HepG2 (cell line): Measurements from ENCODE around the gene UGP2. TPM values are rescaled to one million over a fixed set of nuclear protein-coding genes. Genes with fewer than 3 reads are reported as not detected.

Source experiments
- ARID2 ChIP-seq: sonication (generic); formaldehyde crosslinking; IDR thresholded peaks from 2 replicates; pipeline ENCODE4 v1.8.1; 2022; ENCODE audit warnings: mild to moderate bottlenecking, missing genetic modification reagents, borderline replicate concordance
- ATAD3A ChIP-seq: sonication (generic); formaldehyde crosslinking; IDR thresholded peaks from 2 replicates; pipeline ENCODE4 v1.4.0; 2020; ENCODE audit warnings: missing genetic modification reagents
- CEBPB ChIP-seq: IDR thresholded peaks from 2 replicates; pipeline ENCODE4 v1.6.1; 2011; ENCODE audit warnings: low read depth, low read length, improper control_type of control experiment, borderline replicate concordance
- CHD2 ChIP-seq: IDR thresholded peaks from 2 replicates; pipeline ENCODE4 v1.6.1; 2011; ENCODE audit warnings: low read depth, low read length, improper control_type of control experiment
- HNF1B ChIP-seq: sonication (generic); formaldehyde crosslinking; IDR thresholded peaks from 2 replicates; pipeline ENCODE4 v1.5.1; 2020; ENCODE audit warnings: mild to moderate bottlenecking, moderate library complexity, missing genetic modification reagents
- HNRNPH1 ChIP-seq: fragments of 200-400 bp; formaldehyde crosslinking; optimal IDR thresholded peaks from 2 replicates; pipeline ENCODE3; 2017; ENCODE audit warnings: mild to moderate bottlenecking, low read depth, low read length
- HNRNPLL ChIP-seq: fragments of 200-400 bp; formaldehyde crosslinking; IDR thresholded peaks from 2 replicates; pipeline ENCODE4 v1.6.1; 2017; ENCODE audit warnings: mild to moderate bottlenecking, low read depth, low read length; ENCODE audit not compliant: poor library complexity, severe bottlenecking
- KDM3A ChIP-seq: IDR thresholded peaks from 2 replicates; pipeline ENCODE4 v1.6.1; 2018; ENCODE audit warnings: low read depth, missing compliant biosample characterization
- RCOR2 ChIP-seq: IDR thresholded peaks from 2 replicates; pipeline ENCODE4 v1.6.1; 2016; ENCODE audit warnings: missing biosample characterization, missing genetic modification reagents
- ZBTB7A ChIP-seq: sonication (generic); formaldehyde crosslinking; IDR thresholded peaks from 2 replicates; pipeline ENCODE4 v1.8.0; 2022; ENCODE audit warnings: mild to moderate bottlenecking, missing genetic modification reagents
- ZNF124 ChIP-seq: sonication (generic); formaldehyde crosslinking; IDR thresholded peaks from 2 replicates; pipeline ENCODE4 v1.4.0; 2020; ENCODE audit warnings: missing genetic modification reagents
- ZNF24 ChIP-seq: fragments of 450-650 bp; IDR thresholded peaks from 2 replicates; pipeline ENCODE4 v1.6.1; 2017; ENCODE audit warnings: antibody characterized with exemption, mild to moderate bottlenecking
- ZNF296 ChIP-seq: sonication (generic); formaldehyde crosslinking; conservative IDR thresholded peaks from 2 replicates; pipeline ENCODE4 v1.5.0; 2020; ENCODE audit warnings: mild to moderate bottlenecking, missing genetic modification reagents
- ZNF441 ChIP-seq: sonication (generic); formaldehyde crosslinking; IDR thresholded peaks from 2 replicates; pipeline ENCODE4 v1.7.0; 2021; ENCODE audit warnings: missing genetic modification reagents, borderline replicate concordance
- ZNF546 ChIP-seq: sonication (generic); formaldehyde crosslinking; conservative IDR thresholded peaks from 2 replicates; pipeline ENCODE4 v1.8.1; 2023; ENCODE audit warnings: mild to moderate bottlenecking, missing genetic modification reagents
- ZNF792 ChIP-seq: IDR thresholded peaks from 2 replicates; pipeline ENCODE4 v1.6.1; 2016
- polyA plus RNA-seq, 8 experiments: library from polyadenylated mRNA; depleted of rRNA in 3 of 8; stranded (reverse) in 7 of 8; unstranded in 1 of 8; fragments of >200 nt; fragmentation: Illumina TruSeq in 4 of 8; extraction: Trizol in 4 of 8; gene quantifications; 2 replicates each; pipeline versions ENCODE4 v1.2.1 to v1.2.3, GENCODE V29; 2011 to 2016; ENCODE audit warnings: low read depth in 4 of 8, missing spikeins in 1 of 8, mixed read lengths in 1 of 8; ENCODE audit not compliant: insufficient read depth in 1 of 8
- total RNA-seq, 5 experiments: library from RNA; depleted of rRNA; stranded (reverse); fragments of >200 nt; fragmentation: Illumina TruSeq; extraction: Trizol; gene quantifications; 2 replicates each; pipeline ENCODE4 v1.2.3, GENCODE V29; 2016; ENCODE audit warnings: low read depth in 1 of 5
- TF ChIP-seq, protein P1 (sequence below): sonication (generic); formaldehyde crosslinking; IDR thresholded peaks from 2 replicates; pipeline ENCODE4 v1.5.0; 2020; ENCODE audit warnings: missing genetic modification reagents
- TF ChIP-seq, protein P2 (sequence below): sonication (generic); formaldehyde crosslinking; IDR thresholded peaks from 2 replicates; pipeline ENCODE4 v1.4.0; 2020; ENCODE audit warnings: missing genetic modification reagents
- TF ChIP-seq, protein P3 (sequence below): sonication (generic); formaldehyde crosslinking; IDR thresholded peaks from 2 replicates; pipeline ENCODE4 v1.4.0; 2020; ENCODE audit warnings: missing genetic modification reagents

The UGP2 gene
- total and polyA plus RNA-seq, 2 of the 13 experiments (the other 11 are each of a cell fraction or from before 2014, with no cell fraction given): 96.0 to 134 TPM

GRCh38 chr2:63819765-63820717 lies 21.7 kb upstream of the UGP2 start (continued):
- TF ChIP-seq, protein P1, sequence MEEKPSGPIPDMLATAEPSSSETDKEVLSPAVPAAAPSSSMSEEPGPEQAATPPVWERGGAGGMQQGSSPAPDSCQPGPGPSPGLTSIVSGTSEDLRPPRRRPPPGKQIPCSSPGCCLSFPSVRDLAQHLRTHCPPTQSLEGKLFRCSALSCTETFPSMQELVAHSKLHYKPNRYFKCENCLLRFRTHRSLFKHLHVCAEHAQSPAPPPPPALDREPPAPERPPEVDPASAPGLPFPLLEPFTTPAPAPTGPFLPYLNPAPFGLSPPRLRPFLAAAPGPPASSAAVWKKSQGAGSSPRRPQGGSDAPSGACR (CRISPR knock-in tag): peak; percentile 57; the same call in 1 of the 2 replicates
- TF ChIP-seq ZBTB7A (CRISPR knock-in tag) (no peak), ZNF441 (CRISPR knock-in tag) (peak; percentile 77; the same call in 1 of the 2 replicates), KDM3A (peak; percentile 74; the same call in 1 of the 2 replicates), HNRNPLL (no peak), ZNF546 (CRISPR knock-in tag) (no peak), RCOR2 (CRISPR knock-in tag) (peak; percentile 81), HNRNPH1 (no peak), ZNF124 (peak; percentile 43; the same call in 1 of the 2 replicates), HNF1B (CRISPR knock-in tag) (peak; percentile 96), ZNF24 (no peak), ZNF296 (CRISPR knock-in tag) (no peak), ATAD3A (CRISPR knock-in tag) (no peak), CHD2 (no peak), ZNF792 (CRISPR knock-in tag) (peak; percentile 93), ARID2 (CRISPR knock-in tag) (no peak; the same call in 1 of the 2 replicates), CEBPB (peak; percentile 85)
- TF ChIP-seq, protein P2, sequence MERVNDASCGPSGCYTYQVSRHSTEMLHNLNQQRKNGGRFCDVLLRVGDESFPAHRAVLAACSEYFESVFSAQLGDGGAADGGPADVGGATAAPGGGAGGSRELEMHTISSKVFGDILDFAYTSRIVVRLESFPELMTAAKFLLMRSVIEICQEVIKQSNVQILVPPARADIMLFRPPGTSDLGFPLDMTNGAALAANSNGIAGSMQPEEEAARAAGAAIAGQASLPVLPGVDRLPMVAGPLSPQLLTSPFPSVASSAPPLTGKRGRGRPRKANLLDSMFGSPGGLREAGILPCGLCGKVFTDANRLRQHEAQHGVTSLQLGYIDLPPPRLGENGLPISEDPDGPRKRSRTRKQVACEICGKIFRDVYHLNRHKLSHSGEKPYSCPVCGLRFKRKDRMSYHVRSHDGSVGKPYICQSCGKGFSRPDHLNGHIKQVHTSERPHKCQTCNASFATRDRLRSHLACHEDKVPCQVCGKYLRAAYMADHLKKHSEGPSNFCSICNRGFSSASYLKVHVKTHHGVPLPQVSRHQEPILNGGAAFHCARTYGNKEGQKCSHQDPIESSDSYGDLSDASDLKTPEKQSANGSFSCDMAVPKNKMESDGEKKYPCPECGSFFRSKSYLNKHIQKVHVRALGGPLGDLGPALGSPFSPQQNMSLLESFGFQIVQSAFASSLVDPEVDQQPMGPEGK: peak; percentile 97
- TF ChIP-seq, protein P3, sequence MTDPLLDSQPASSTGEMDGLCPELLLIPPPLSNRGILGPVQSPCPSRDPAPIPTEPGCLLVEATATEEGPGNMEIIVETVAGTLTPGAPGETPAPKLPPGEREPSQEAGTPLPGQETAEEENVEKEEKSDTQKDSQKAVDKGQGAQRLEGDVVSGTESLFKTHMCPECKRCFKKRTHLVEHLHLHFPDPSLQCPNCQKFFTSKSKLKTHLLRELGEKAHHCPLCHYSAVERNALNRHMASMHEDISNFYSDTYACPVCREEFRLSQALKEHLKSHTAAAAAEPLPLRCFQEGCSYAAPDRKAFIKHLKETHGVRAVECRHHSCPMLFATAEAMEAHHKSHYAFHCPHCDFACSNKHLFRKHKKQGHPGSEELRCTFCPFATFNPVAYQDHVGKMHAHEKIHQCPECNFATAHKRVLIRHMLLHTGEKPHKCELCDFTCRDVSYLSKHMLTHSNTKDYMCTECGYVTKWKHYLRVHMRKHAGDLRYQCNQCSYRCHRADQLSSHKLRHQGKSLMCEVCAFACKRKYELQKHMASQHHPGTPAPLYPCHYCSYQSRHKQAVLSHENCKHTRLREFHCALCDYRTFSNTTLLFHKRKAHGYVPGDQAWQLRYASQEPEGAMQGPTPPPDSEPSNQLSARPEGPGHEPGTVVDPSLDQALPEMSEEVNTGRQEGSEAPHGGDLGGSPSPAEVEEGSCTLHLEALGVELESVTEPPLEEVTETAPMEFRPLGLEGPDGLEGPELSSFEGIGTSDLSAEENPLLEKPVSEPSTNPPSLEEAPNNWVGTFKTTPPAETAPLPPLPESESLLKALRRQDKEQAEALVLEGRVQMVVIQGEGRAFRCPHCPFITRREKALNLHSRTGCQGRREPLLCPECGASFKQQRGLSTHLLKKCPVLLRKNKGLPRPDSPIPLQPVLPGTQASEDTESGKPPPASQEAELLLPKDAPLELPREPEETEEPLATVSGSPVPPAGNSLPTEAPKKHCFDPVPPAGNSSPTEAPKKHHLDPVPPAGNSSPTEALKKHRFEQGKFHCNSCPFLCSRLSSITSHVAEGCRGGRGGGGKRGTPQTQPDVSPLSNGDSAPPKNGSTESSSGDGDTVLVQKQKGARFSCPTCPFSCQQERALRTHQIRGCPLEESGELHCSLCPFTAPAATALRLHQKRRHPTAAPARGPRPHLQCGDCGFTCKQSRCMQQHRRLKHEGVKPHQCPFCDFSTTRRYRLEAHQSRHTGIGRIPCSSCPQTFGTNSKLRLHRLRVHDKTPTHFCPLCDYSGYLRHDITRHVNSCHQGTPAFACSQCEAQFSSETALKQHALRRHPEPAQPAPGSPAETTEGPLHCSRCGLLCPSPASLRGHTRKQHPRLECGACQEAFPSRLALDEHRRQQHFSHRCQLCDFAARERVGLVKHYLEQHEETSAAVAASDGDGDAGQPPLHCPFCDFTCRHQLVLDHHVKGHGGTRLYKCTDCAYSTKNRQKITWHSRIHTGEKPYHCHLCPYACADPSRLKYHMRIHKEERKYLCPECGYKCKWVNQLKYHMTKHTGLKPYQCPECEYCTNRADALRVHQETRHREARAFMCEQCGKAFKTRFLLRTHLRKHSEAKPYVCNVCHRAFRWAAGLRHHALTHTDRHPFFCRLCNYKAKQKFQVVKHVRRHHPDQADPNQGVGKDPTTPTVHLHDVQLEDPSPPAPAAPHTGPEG (CRISPR knock-in tag): no peak; the same call in 1 of the 2 replicates
